Measurements from ENCODE around the gene EPN2. TPM values are rescaled to one million over a fixed set of nuclear protein-coding genes. Genes with fewer than 3 reads are reported as not detected.
A peak's percentile ranks its signal among the peaks of the same experiment; 100 is the strongest.

The EPN2 gene
- total RNA-seq, 1 donor from 2014 or later: 18.3 TPM

DNA sequence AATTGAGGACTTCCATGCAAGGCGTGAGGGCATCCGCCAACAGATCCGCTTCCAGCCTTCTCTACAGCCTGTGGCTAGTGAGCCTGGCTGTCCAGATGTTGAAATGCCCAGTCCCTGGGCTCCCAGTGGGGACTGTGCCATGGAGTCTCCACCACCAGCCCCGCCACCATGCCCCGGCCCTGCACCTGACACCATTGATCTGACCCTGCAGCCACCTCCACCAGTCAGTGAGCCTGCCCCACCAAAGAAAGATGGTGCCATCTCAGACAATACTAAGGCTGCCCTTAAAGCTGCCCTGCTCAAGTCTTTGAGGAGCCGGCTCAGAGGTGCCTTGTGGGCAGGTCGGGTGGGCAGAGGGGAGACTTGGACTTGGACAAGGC lies 144.2 kb downstream of the EPN2 start:
- no peaks in the 10 kb centered on the region for H3K27me3 ChIP-seq (ENCODE audit: control insufficient read depth in 3 of 3, insufficient read depth in 3 of 3, low read length in 3 of 3)
- peaks cover 38 to 53% (median 45%) of the 10 kb centered on the region in 3 donors for H3K4me1 ChIP-seq (ENCODE audit: control insufficient read depth in 3 of 3, insufficient read depth in 3 of 3, low read length in 3 of 3)
- H3K36me3 ChIP-seq (ENCODE audit: control insufficient read depth in 3 of 3, insufficient read depth in 3 of 3, low read length in 3 of 3): peaks cover 34 to 42% (median 39%) of the 10 kb centered on the region in 3 donors
- no peak overlapping the region for H3K4me3 ChIP-seq (ENCODE audit: low read length in 3 of 3)
- H3K9ac ChIP-seq (ENCODE audit: low read depth in 1 of 3, low read length in 3 of 3): no peak overlapping the region
- no peaks in the 10 kb centered on the region for H3K9me3 ChIP-seq (ENCODE audit: control insufficient read depth in 3 of 3, low read length in 3 of 3)
- H3K27ac ChIP-seq (ENCODE audit: low read depth, low read length): no peak overlapping the region

GRCh38 chr17:19381741-19382444 lies 144.7 kb downstream of the EPN2 start:
- H3K9me3 ChIP-seq (ENCODE audit: control insufficient read depth in 3 of 3, low read length in 3 of 3): no peaks in the 10 kb centered on the region
- no peaks in the 10 kb centered on the region for H3K27me3 ChIP-seq (ENCODE audit: control insufficient read depth in 3 of 3, insufficient read depth in 3 of 3, low read length in 3 of 3)
- H3K36me3 ChIP-seq (ENCODE audit: control insufficient read depth in 3 of 3, insufficient read depth in 3 of 3, low read length in 3 of 3): peaks cover 34 to 42% (median 39%) of the 10 kb centered on the region in 3 donors
- no peak overlapping the region for H3K9ac ChIP-seq (ENCODE audit: low read depth in 1 of 3, low read length in 3 of 3)
- H3K4me1 ChIP-seq (ENCODE audit: control insufficient read depth in 3 of 3, insufficient read depth in 3 of 3, low read length in 3 of 3): peaks cover 40 to 54% (median 49%) of the 10 kb centered on the region in 3 donors
- no peak overlapping the region for H3K27ac ChIP-seq (ENCODE audit: low read depth, low read length)
- H3K4me3 ChIP-seq (ENCODE audit: low read length in 3 of 3): no peak overlapping the region

- no peak overlapping the region for H3K27ac ChIP-seq (ENCODE audit: low read depth, low read length)
- H3K4me1 ChIP-seq (ENCODE audit: control insufficient read depth in 3 of 3, insufficient read depth in 3 of 3, low read length in 3 of 3): peaks cover 40 to 54% (median 53%) of the 10 kb centered on the region in 3 donors
- H3K9me3 ChIP-seq (ENCODE audit: control insufficient read depth in 3 of 3, low read length in 3 of 3): no peaks in the 10 kb centered on the region
- H3K4me3 ChIP-seq (ENCODE audit: low read length in 3 of 3): no peak overlapping the region
- H3K27me3 ChIP-seq (ENCODE audit: control insufficient read depth in 3 of 3, insufficient read depth in 3 of 3, low read length in 3 of 3): no peaks in the 10 kb centered on the region
- peaks cover 34 to 42% (median 39%) of the 10 kb centered on the region in 3 donors for H3K36me3 ChIP-seq (ENCODE audit: control insufficient read depth in 3 of 3, insufficient read depth in 3 of 3, low read length in 3 of 3)
- no peak overlapping the region for H3K9ac ChIP-seq (ENCODE audit: low read depth in 1 of 3, low read length in 3 of 3)
Observed at GRCh38 chr17:19382531-19383444, 145.6 kb downstream of the EPN2 start.

DNA sequence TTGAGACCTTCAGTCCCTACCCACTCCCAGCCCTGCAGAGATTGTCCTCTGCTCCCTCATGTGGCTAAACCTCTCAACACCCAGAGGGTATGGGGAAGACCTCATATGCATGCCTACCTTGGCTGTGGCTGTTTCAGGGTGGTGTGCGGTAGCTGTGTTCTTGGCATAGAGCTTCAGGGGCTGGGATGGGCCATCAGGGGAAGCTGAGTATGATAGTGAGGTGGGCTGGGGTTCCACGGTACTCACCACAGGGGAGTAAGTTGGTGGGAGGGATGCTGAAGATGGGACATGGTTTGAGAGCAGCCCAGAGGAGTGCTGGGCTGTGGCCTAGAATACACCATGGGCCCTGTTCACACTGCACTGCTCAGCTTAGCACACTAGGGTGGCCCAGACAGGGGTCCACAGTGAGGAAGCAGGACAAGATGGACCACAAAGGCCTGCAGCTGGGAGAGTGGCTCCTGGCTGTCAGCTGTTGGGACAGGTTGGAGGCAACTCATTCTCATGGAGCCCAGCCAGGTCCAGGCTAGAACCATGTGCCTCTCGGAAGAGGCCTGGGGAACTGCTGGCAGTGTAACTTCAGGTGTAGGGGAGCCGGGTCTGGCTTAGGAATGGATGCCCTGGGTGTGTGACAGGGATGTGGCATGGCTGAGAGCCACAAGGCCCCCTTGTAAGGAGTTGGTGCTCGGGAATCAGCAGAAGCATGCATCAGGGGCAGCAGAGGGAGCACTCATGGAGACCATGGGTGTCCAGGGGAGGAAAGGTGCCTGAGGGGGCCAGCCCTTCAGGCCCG lies 146.7 kb downstream of the EPN2 start:
- no peaks in the 10 kb centered on the region for H3K27me3 ChIP-seq (ENCODE audit: control insufficient read depth in 3 of 3, insufficient read depth in 3 of 3, low read length in 3 of 3)
- peaks cover 43 to 60% (median 57%) of the 10 kb centered on the region in 3 donors for H3K4me1 ChIP-seq (ENCODE audit: control insufficient read depth in 3 of 3, insufficient read depth in 3 of 3, low read length in 3 of 3)
- peak overlapping the region in 1 of 3 donors; percentile 68 for H3K9ac ChIP-seq (ENCODE audit: low read depth in 1 of 3, low read length in 3 of 3)
- H3K36me3 ChIP-seq (ENCODE audit: control insufficient read depth in 3 of 3, insufficient read depth in 3 of 3, low read length in 3 of 3): peaks cover 34 to 42% (median 39%) of the 10 kb centered on the region in 3 donors
- no peaks in the 10 kb centered on the region for H3K9me3 ChIP-seq (ENCODE audit: control insufficient read depth in 3 of 3, low read length in 3 of 3)
- peak overlapping the region in 1 of 3 donors; percentile 22 for H3K4me3 ChIP-seq (ENCODE audit: low read length in 3 of 3)
- peak overlapping the region; percentile 58 for H3K27ac ChIP-seq (ENCODE audit: low read depth, low read length)

DNA sequence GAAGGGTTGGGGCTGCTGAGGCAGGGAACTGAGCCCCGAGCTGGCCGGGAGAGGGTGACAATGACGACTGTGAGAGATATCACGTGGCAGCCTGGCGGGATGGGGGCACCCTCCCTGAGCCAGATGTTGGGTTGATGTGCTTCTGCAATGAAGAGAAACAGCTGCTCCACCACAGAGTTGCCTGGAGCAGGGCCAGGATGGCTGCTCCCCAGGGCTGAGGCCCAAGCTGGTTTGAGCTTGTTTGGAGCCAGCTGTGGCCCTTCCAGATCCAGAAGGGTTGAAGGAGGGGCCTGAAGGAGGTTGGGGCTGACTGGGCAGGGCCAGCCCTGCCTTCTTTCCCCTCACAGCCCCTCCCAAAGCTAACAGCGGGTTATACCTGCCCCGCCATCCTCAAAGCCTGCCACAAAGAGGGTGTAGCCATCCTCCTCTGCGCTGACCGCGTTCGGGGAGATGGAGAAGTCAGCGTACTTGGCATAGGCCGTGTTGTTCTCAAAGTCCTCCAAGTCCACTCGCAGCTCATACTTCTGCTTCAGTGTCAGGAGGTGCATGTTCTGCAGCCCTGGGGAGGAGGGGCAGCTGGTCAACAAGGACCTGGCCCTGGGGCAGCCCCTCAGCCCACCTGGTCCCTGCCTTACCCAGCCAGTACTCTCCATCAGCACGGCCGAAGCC lies 147.7 kb downstream of the EPN2 start:
- Histone ChIP-seq H3K9ac (ENCODE audit: low read depth in 1 of 3, low read length in 3 of 3) (peak overlapping the region in 1 of 3 donors; percentile 68), H3K4me3 (ENCODE audit: low read length in 3 of 3) (peak overlapping the region; percentile 27 to 52 (median 30)), H3K36me3 (ENCODE audit: control insufficient read depth in 3 of 3, insufficient read depth in 3 of 3, low read length in 3 of 3) (peaks cover 29 to 35% (median 32%) of the 10 kb centered on the region in 3 donors), H3K27ac (ENCODE audit: low read depth, low read length) (peak overlapping the region; percentile 58), H3K27me3 (ENCODE audit: control insufficient read depth in 3 of 3, insufficient read depth in 3 of 3, low read length in 3 of 3) (no peaks in the 10 kb centered on the region), H3K9me3 (ENCODE audit: control insufficient read depth in 3 of 3, low read length in 3 of 3) (no peaks in the 10 kb centered on the region), H3K4me1 (ENCODE audit: control insufficient read depth in 3 of 3, insufficient read depth in 3 of 3, low read length in 3 of 3) (peaks cover 37 to 52% (median 48%) of the 10 kb centered on the region in 3 donors)

DNA sequence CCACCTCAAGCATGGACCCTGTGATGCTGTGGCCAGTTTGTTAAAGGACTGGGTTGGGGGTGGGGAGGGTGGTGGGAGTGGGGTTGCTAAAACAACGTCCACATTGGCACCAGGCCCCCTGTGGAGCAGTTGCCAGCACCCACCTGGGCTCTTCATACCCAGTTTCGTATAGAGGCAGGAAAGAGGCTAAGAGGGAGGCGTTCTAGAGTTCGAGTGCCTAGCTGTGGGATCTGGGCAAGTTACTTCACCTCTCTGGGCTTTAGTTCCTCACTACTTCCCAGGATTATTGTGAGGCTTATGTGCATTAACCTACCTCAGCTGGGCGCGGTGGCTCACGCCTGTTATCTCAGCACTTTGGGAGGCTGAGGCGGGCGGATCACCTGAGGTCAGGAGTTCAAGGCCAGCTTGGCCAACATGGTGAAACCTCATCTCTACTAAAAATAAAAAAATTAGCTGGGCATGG lies 148.4 kb downstream of the EPN2 start:
- no peaks in the 10 kb centered on the region for H3K9me3 ChIP-seq (ENCODE audit: control insufficient read depth in 3 of 3, low read length in 3 of 3)
- H3K36me3 ChIP-seq (ENCODE audit: control insufficient read depth in 3 of 3, insufficient read depth in 3 of 3, low read length in 3 of 3): peaks cover 22 to 28% (median 27%) of the 10 kb centered on the region in 3 donors
- H3K4me1 ChIP-seq (ENCODE audit: control insufficient read depth in 3 of 3, insufficient read depth in 3 of 3, low read length in 3 of 3): peaks cover 37 to 52% (median 49%) of the 10 kb centered on the region in 3 donors
- H3K27ac ChIP-seq (ENCODE audit: low read depth, low read length): peak overlapping the region; percentile 77
- no peaks in the 10 kb centered on the region for H3K27me3 ChIP-seq (ENCODE audit: control insufficient read depth in 3 of 3, insufficient read depth in 3 of 3, low read length in 3 of 3)
- peak overlapping the region in 1 of 3 donors; percentile 62 for H3K9ac ChIP-seq (ENCODE audit: low read depth in 1 of 3, low read length in 3 of 3)
- peak overlapping the region in 2 of 3 donors; percentile 2 to 52 for H3K4me3 ChIP-seq (ENCODE audit: low read length in 3 of 3)

Small RNA genes lying within 50 kb of the gene (small RNA-seq; reads per million reads assigned to genes)
- gene MIR1180: 6.7 reads per million, percentile 91 among the genes with 10 or more reads in this experiment

Other genes starting within 250 kb of the EPN2 start
- 0.52 TPM for gene FAM83G, start 232.6 kb upstream of the EPN2 start, total RNA-seq
- 6.3 TPM for gene GRAP, start 190.4 kb upstream of the EPN2 start, total RNA-seq
- gene GRAPL, start 109.8 kb upstream of the EPN2 start, total RNA-seq: 0.52 TPM
- 3.1 TPM for gene B9D1, start 125.4 kb downstream of the EPN2 start, total RNA-seq
- gene MAPK7, start 141.1 kb downstream of the EPN2 start, total RNA-seq: 7.8 TPM
- gene MFAP4, start 149.8 kb downstream of the EPN2 start, total RNA-seq: 29.2 TPM
- gene RNF112, start 173.9 kb downstream of the EPN2 start, total RNA-seq: 2.1 TPM

Measured in skeletal muscle tissue (tissue), 5 donors.